ENCODE results near the gene TRAPPC2L. TPM values are rescaled to one million over a fixed set of nuclear protein-coding genes. Genes with fewer than 3 reads are reported as not detected.

Gene TRAPPC2L
- total and polyA plus RNA-seq, 11 donors = 20.3 to 65.7 (median 44.2) TPM

DNA sequence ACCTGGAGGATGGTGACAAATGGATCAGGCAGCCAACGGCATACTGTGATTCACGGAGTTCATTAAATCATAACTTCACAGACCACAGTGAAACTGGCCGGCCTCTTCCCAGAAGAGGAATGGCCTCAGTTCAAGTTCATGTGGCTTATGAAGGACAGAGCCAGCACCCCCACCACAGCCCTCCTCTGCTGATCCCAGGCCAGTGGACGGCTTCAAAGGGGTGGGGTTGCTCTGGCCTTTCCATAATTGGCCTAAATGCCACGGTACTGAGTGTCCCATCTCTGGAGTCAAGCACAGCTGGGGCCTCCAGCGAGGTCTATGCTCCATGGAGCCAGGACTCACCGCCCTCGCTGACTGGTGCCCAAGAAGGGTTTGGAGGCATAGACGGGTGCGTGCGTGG, 21.5 kb upstream of the TRAPPC2L start:
- intact Hi-C loops (cut with DNase I) = no loop called here
- H3K27me3 ChIP-seq = no peaks in the 10 kb centered on the region
- no peaks in the 10 kb centered on the region for H3K9me3 ChIP-seq
- no peaks in the 10 kb centered on the region for H3K4me1 ChIP-seq
- 80 to 90% (median 89%) methylated on average over 8 to 11 of the region's 11 CpGs for WGBS, 4 donors
- peaks cover 0 to 39% (median 19%) of the 10 kb centered on the region in 9 donors for H3K36me3 ChIP-seq
- H3K27ac ChIP-seq = no peak overlapping the region
- H3K4me3 ChIP-seq = no peak overlapping the region
- ATAC-seq (no peak), DNase-seq (no peak)
- TF ChIP-seq, protein P1, sequence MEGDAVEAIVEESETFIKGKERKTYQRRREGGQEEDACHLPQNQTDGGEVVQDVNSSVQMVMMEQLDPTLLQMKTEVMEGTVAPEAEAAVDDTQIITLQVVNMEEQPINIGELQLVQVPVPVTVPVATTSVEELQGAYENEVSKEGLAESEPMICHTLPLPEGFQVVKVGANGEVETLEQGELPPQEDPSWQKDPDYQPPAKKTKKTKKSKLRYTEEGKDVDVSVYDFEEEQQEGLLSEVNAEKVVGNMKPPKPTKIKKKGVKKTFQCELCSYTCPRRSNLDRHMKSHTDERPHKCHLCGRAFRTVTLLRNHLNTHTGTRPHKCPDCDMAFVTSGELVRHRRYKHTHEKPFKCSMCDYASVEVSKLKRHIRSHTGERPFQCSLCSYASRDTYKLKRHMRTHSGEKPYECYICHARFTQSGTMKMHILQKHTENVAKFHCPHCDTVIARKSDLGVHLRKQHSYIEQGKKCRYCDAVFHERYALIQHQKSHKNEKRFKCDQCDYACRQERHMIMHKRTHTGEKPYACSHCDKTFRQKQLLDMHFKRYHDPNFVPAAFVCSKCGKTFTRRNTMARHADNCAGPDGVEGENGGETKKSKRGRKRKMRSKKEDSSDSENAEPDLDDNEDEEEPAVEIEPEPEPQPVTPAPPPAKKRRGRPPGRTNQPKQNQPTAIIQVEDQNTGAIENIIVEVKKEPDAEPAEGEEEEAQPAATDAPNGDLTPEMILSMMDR (IDR thresholded peaks at IDR 0.05) = no peak
- TF ChIP-seq POLR2A (IDR thresholded peaks at IDR 0.05) = no peak

GRCh38 chr16:88835818-88836217, 21.1 kb upstream of the TRAPPC2L start:
- 92 to 97% (median 95%) methylated on average over 31 to 33 of the region's 33 CpGs for WGBS, 4 donors
- intact Hi-C loops (cut with DNase I) = no loop called here
- no peak for ATAC-seq

GRCh38 chr16:88836791-88837190, 20.1 kb upstream of the TRAPPC2L start:
- Histone ChIP-seq H3K27ac (no peak overlapping the region), H3K36me3 (peaks cover 0 to 47% (median 21%) of the 10 kb centered on the region in 9 donors), H3K4me3 (no peak overlapping the region), H3K27me3 (no peaks in the 10 kb centered on the region), H3K9me3 (no peaks in the 10 kb centered on the region), H3K4me1 (no peaks in the 10 kb centered on the region)
- WGBS, 4 donors = 94 to 100% (median 97%) methylated on average over 10 to 17 of the region's 17 CpGs
- no peak for TF ChIP-seq POLR2A (IDR thresholded peaks at IDR 0.05)
- TF ChIP-seq, protein P1 (IDR thresholded peaks at IDR 0.05) = no peak
- DNase-seq (no peak), ATAC-seq (no peak)
- intact Hi-C loops (cut with DNase I) = no loop called here

More at GRCh38 chr16:88835818-88836217, 21.1 kb upstream of the TRAPPC2L start:
- H3K4me3 ChIP-seq = no peak overlapping the region
- no peak for DNase-seq
- no peak overlapping the region for H3K27ac ChIP-seq
- peaks cover 0 to 43% (median 21%) of the 10 kb centered on the region in 9 donors for H3K36me3 ChIP-seq
- no peaks in the 10 kb centered on the region for H3K4me1 ChIP-seq
- H3K9me3 ChIP-seq = no peaks in the 10 kb centered on the region
- TF ChIP-seq, protein P1 (IDR thresholded peaks at IDR 0.05) = no peak
- TF ChIP-seq POLR2A (IDR thresholded peaks at IDR 0.05) = no peak
- H3K27me3 ChIP-seq = no peaks in the 10 kb centered on the region

DNA sequence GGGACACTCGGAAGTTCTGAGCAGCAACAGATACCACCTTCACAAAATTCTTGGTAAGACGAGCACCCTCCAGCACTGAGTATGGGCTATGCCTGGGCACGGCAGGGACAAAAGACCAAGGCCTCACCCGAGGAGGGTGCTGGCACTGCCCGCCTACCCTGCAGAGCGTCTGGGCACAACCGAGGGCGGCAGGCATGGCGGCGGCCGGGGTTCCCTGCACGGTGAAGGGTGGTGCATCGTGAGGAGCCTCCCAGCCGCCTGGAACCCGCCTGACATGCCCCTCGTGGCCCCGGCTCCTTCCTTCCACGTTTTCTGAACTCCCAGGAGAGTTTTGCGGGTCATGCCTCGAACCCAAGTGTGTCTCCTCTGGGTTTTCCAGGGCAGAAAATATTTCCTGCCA, 19.1 kb upstream of the TRAPPC2L start:
- Histone ChIP-seq H3K9me3 (no peaks in the 10 kb centered on the region), H3K4me3 (no peak overlapping the region), H3K36me3 (peaks cover 0 to 54% (median 26%) of the 10 kb centered on the region in 9 donors), H3K27me3 (no peaks in the 10 kb centered on the region), H3K4me1 (no peaks in the 10 kb centered on the region), H3K27ac (no peak overlapping the region)
- no peak for TF ChIP-seq POLR2A (IDR thresholded peaks at IDR 0.05)
- TF ChIP-seq, protein P1 (IDR thresholded peaks at IDR 0.05) = no peak
- intact Hi-C loops (cut with DNase I) = no loop called here
- ATAC-seq = no peak
- WGBS, 4 donors = 89 to 97% (median 91%) methylated on average over 15 to 20 of the region's 20 CpGs
- no peak for DNase-seq

Measured in heart left ventricle (tissue), 16 donors.